Activated T-helper 2 cell treated with anti-CD3 and anti-CD28 coated beads, Interferon-gamma antibody, Interleukin-2, Interleukin-4, amounts not matched to agents 10 μg/mL and 5 μg/mL and 100 μg/mL, durations not matched to agents 14 hours and 24 hours and 36 hours (primary cell): ENCODE measurements around the gene OR2L2. TPM values are rescaled to one million over a fixed set of nuclear protein-coding genes. Genes with fewer than 3 reads are reported as not detected.

Experiments
- DNase-seq: peaks from one replicate; pipeline ENCODE4 v3.0.0; 2021; ENCODE audit warnings: low spot score
- H3K27ac Mint-ChIP-seq: one replicate; pipeline ENCODE4 v1.8.0; 2021; ENCODE audit warnings: mixed read lengths
- H3K27me3 Mint-ChIP-seq: one replicate; pipeline ENCODE4 v1.8.0; 2021; ENCODE audit warnings: low read depth, mixed read lengths
- H3K36me3 Mint-ChIP-seq: one replicate; pipeline ENCODE4 v1.8.0; 2021; ENCODE audit warnings: low read depth, mixed read lengths
- H3K4me1 Mint-ChIP-seq: one replicate; pipeline ENCODE4 v1.8.0; 2021; ENCODE audit warnings: low read depth, mixed read lengths
- H3K4me3 Mint-ChIP-seq: one replicate; pipeline ENCODE4 v1.8.0; 2021; ENCODE audit warnings: low read depth, mild to moderate bottlenecking, moderate library complexity, mixed read lengths
- H3K9me3 Mint-ChIP-seq: one replicate; pipeline ENCODE4 v1.8.0; 2021; ENCODE audit warnings: mixed read lengths
- intact Hi-C: fragments of 100-400 bp; cut with micrococcal nuclease; formaldehyde crosslinking; loops from one replicate; pipeline ENCODE4 v1.15.1; 2023
- total RNA-seq: library from RNA; stranded (reverse); gene quantifications from 2 replicates; pipeline ENCODE4 v1.2.3, GENCODE V29; 2022

OR2L2 gene
- total RNA-seq, result 0.05 and 0.11 TPM in 2 replicates

GRCh38 chr1:248029770-248030169, at the start of gene OR2L2:
Gene OR2L2 (plus strand): TSS chr1:248030070. CDS start chr1:248038268, 8,198 bp downstream.
- H3K27me3 Mint-ChIP-seq, result no peaks in the 10 kb centered on the region
- intact Hi-C loops, result no loop called here
- H3K9me3 Mint-ChIP-seq, result peaks cover 20% of the 10 kb centered on the region
- no peak within 1 kb of the TSS for H3K27ac Mint-ChIP-seq
- H3K4me1 Mint-ChIP-seq, result no peaks in the 10 kb centered on the region
- no peaks in the 10 kb centered on the region for H3K36me3 Mint-ChIP-seq
- no peak for DNase-seq
- H3K4me3 Mint-ChIP-seq, result no peak within 1 kb of the TSS

DNA sequence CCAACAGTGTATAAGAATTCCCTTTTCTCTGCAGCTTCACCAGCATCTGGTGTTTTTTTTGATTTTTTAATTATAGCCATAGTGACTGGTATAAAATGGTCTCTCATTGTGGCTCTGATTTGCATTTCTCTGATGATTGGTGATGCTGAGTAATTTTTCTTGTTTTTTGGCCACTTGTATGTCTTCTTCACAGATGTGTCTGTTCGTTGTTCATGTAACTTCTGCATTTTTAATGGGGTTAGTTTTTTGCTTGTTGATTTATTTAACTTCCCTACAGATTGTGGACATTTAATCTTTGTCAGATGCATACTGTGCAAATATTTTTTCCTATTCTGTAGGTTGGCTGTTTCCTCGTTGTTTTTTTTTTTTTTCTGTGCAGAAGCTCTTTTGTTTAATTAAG, 36.9 kb upstream of the OR2L2 start:
- DNase-seq, result no peak
- intact Hi-C loops, result no loop called here
- no peak overlapping the region for H3K4me3 Mint-ChIP-seq
- no peaks in the 10 kb centered on the region for H3K4me1 Mint-ChIP-seq
- H3K27ac Mint-ChIP-seq, result no peak overlapping the region
- H3K27me3 Mint-ChIP-seq, result no peaks in the 10 kb centered on the region
- no peaks in the 10 kb centered on the region for H3K36me3 Mint-ChIP-seq
- no peaks in the 10 kb centered on the region for H3K9me3 Mint-ChIP-seq

- no peaks in the 10 kb centered on the region for H3K4me1 Mint-ChIP-seq
- no peaks in the 10 kb centered on the region for H3K9me3 Mint-ChIP-seq
- no peak for DNase-seq
- no peaks in the 10 kb centered on the region for H3K27me3 Mint-ChIP-seq
- intact Hi-C loops, result no loop called here
- H3K4me3 Mint-ChIP-seq, result no peak overlapping the region
- no peaks in the 10 kb centered on the region for H3K36me3 Mint-ChIP-seq
- H3K27ac Mint-ChIP-seq, result no peak overlapping the region
Observed at GRCh38 chr1:247998811-247999210, 31.1 kb upstream of the OR2L2 start.

DNA sequence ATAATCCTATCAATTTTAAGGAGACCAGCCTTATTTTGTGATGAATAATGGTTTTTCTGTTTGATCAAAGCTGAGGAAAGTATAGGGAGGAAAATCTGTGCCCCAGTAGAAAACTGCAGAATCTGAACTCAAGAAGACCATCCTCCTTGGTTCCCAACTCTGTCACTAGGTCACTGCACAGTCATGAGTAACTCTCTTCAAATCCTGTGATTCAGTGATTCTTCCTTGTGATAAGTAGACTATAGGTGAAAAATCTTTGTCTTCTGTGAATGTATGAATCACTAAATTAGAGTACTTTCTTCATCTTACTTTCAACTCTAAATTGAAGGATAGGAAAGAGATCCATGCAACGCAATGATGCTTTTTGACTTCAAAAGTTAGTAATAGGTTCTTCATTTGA, 29.7 kb upstream of the OR2L2 start:
- H3K36me3 Mint-ChIP-seq, result no peaks in the 10 kb centered on the region
- H3K4me3 Mint-ChIP-seq, result no peak overlapping the region
- no peaks in the 10 kb centered on the region for H3K9me3 Mint-ChIP-seq
- H3K4me1 Mint-ChIP-seq, result no peaks in the 10 kb centered on the region
- intact Hi-C loops, result no loop called here
- H3K27me3 Mint-ChIP-seq, result no peaks in the 10 kb centered on the region
- no peak overlapping the region for H3K27ac Mint-ChIP-seq
- no peak for DNase-seq

GRCh38 chr1:248007778-248008177, 22.1 kb upstream of the OR2L2 start:
- DNase-seq, result no peak
- no peak overlapping the region for H3K27ac Mint-ChIP-seq
- H3K9me3 Mint-ChIP-seq, result peaks cover 32% of the 10 kb centered on the region
- no peaks in the 10 kb centered on the region for H3K36me3 Mint-ChIP-seq
- no peaks in the 10 kb centered on the region for H3K4me1 Mint-ChIP-seq
- no peak overlapping the region for H3K4me3 Mint-ChIP-seq
- intact Hi-C loops, result no loop called here
- no peaks in the 10 kb centered on the region for H3K27me3 Mint-ChIP-seq

DNA sequence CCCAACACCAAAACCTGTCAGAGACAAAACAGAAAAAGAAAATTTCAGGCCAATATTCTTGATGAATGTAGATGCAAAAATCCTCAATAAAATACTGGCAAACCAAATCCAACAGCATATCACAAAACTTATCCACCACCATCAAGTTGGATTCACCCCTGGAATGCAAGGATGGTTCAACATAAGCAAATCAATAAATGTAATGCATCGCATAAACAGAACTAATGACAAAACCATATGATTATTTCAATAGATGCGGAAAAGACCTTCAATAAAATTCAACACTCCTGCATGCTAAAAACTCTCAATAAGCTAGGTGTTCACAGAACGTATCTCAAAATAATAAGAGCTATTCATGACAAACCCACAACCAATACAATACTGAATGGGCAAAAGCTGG, 20.2 kb upstream of the OR2L2 start:
- Mint-ChIP-seq H3K27me3 (no peaks in the 10 kb centered on the region), H3K27ac (no peak overlapping the region)

GRCh38 chr1:248013229-248013710, 16.6 kb upstream of the OR2L2 start, which contains the start of gene OR2L5:
Gene OR2L5 (plus strand): TSS chr1:248013660. CDS start chr1:248021948, 8,288 bp downstream.
- intact Hi-C loops, result no loop called here
- H3K4me1 Mint-ChIP-seq, result no peaks in the 10 kb centered on the region
- H3K9me3 Mint-ChIP-seq, result peaks cover 30% of the 10 kb centered on the region
- no peak for DNase-seq
- no peaks in the 10 kb centered on the region for H3K27me3 Mint-ChIP-seq
- H3K4me3 Mint-ChIP-seq, result no peak within 1 kb of the TSS
- no peaks in the 10 kb centered on the region for H3K36me3 Mint-ChIP-seq
- no peak within 1 kb of the TSS for H3K27ac Mint-ChIP-seq

More for the DNA sequence above, 20.2 kb upstream of the OR2L2 start:
- Mint-ChIP-seq H3K9me3 (peaks cover 32% of the 10 kb centered on the region), H3K36me3 (no peaks in the 10 kb centered on the region), H3K4me3 (no peak overlapping the region), H3K4me1 (no peaks in the 10 kb centered on the region)
- DNase-seq, result no peak
- intact Hi-C loops, result no loop called here

- H3K4me3 Mint-ChIP-seq, result no peak overlapping the region
- no peak for DNase-seq
- intact Hi-C loops, result no loop called here
Observed at GRCh38 chr1:248015803-248016202, 14.1 kb upstream of the OR2L2 start.

GRCh38 chr1:248045209-248045608, 15.3 kb downstream of the OR2L2 start:
- no peak for DNase-seq
- no peak overlapping the region for H3K4me3 Mint-ChIP-seq
- H3K36me3 Mint-ChIP-seq, result no peaks in the 10 kb centered on the region
- H3K27ac Mint-ChIP-seq, result no peak overlapping the region
- no peaks in the 10 kb centered on the region for H3K27me3 Mint-ChIP-seq
- no peaks in the 10 kb centered on the region for H3K4me1 Mint-ChIP-seq
- peaks cover 32% of the 10 kb centered on the region for H3K9me3 Mint-ChIP-seq
- intact Hi-C loops, result no loop called here

More at GRCh38 chr1:248015803-248016202, 14.1 kb upstream of the OR2L2 start:
- Mint-ChIP-seq H3K36me3 (no peaks in the 10 kb centered on the region), H3K9me3 (peaks cover 6% of the 10 kb centered on the region), H3K27ac (no peak overlapping the region), H3K27me3 (no peaks in the 10 kb centered on the region), H3K4me1 (no peaks in the 10 kb centered on the region)

DNA sequence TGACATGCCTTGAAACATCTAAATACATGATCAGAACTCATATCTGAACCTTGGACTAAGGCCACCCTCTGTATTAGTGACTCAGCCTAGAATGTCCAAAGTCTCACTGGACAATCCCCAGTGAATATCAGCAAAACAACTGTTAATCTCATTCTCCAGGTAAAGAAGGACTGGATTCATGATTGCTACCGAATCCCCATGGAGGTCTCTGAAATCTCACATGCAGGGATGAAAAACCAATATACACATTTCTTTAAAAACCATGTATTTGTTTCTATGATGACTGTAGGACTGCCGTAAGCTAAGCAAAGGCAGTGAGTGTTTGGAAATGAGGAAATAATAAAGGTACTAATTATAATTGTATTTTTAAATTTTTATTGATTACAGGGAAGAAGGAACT, 16.7 kb downstream of the OR2L2 start, which contains the start of gene OR2L3:
Gene OR2L3 (plus strand): TSS at position 301 of the 400 bp plus-strand sequence. CDS start 13,846 bp downstream, outside the sequence.
- Mint-ChIP-seq H3K4me1 (no peaks in the 10 kb centered on the region), H3K27me3 (no peaks in the 10 kb centered on the region), H3K36me3 (no peaks in the 10 kb centered on the region), H3K27ac (no peak within 1 kb of the TSS), H3K4me3 (no peak within 1 kb of the TSS), H3K9me3 (peaks cover 24% of the 10 kb centered on the region)
- intact Hi-C loops, result no loop called here
- DNase-seq, result no peak

DNA sequence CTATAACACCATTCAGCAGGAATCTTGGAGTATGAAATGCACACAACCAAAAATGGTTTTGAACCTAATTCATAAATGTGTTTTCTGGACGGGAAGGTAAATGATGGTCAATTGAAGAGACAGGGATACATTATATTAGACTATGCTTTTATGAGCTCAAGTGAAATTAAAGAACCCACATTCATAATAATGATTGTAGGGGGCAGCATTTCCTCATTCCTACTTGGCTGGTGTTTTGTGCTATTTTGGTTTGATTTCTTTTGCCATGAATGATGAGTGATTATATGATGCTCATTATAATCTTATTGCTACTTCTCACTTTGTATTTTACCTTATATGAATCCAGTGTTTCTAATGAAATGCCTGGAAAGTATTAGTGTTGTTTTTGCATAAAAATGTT, 17.1 kb downstream of the OR2L2 start:
- DNase-seq, result no peak
- Mint-ChIP-seq H3K4me3 (no peak overlapping the region), H3K36me3 (no peaks in the 10 kb centered on the region), H3K27me3 (no peaks in the 10 kb centered on the region), H3K9me3 (peaks cover 24% of the 10 kb centered on the region), H3K4me1 (no peaks in the 10 kb centered on the region), H3K27ac (no peak overlapping the region)
- intact Hi-C loops, result no loop called here

DNA sequence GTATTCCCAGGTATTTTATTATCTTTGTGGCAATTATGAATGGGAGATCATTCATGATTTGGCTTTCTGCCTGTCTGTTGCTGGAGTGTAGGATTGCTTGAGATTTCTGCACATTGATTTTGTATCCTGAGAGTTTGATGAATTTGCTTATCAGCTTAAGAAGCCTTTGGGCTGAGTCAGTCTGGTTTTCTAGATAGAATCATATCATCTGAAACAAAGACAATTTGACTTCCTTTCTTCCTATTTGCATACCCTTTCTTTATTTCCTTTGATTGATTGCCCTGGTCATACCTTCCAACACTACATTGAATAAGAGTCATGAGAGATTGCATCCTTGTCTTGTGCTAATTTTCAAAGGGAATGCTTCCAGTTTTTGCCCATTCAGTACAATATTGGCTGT, 24.8 kb downstream of the OR2L2 start:
- Mint-ChIP-seq H3K9me3 (peaks cover 29% of the 10 kb centered on the region), H3K4me1 (no peaks in the 10 kb centered on the region), H3K27me3 (no peaks in the 10 kb centered on the region), H3K4me3 (no peak overlapping the region), H3K36me3 (no peaks in the 10 kb centered on the region), H3K27ac (no peak overlapping the region)
- intact Hi-C loops, result no loop called here
- no peak for DNase-seq

- Mint-ChIP-seq H3K27ac (no peak overlapping the region), H3K36me3 (no peaks in the 10 kb centered on the region), H3K9me3 (peaks cover 29% of the 10 kb centered on the region), H3K4me1 (no peaks in the 10 kb centered on the region), H3K4me3 (no peak overlapping the region), H3K27me3 (no peaks in the 10 kb centered on the region)
- DNase-seq, result no peak
- intact Hi-C loops, result no loop called here
Observed at GRCh38 chr1:248055261-248055660, 25.4 kb downstream of the OR2L2 start.

- no peak overlapping the region for H3K4me3 Mint-ChIP-seq
- no peak overlapping the region for H3K27ac Mint-ChIP-seq
- no peaks in the 10 kb centered on the region for H3K4me1 Mint-ChIP-seq
- intact Hi-C loops, result no loop called here
- H3K36me3 Mint-ChIP-seq, result no peaks in the 10 kb centered on the region
- H3K27me3 Mint-ChIP-seq, result no peaks in the 10 kb centered on the region
- peaks cover 14% of the 10 kb centered on the region for H3K9me3 Mint-ChIP-seq
- DNase-seq, result no peak
Observed at GRCh38 chr1:248065071-248065470, 35.2 kb downstream of the OR2L2 start.
